GM12878 (cell line): Measurements from ENCODE around the gene ITGBL1. TPM values are rescaled to one million over a fixed set of nuclear protein-coding genes. Genes with fewer than 3 reads are reported as not detected.

ENCODE experiments used
- ATAC-seq: fragments of 200-7000 bp; cut with Tn5 transposase; 3 replicates; pipeline ENCODE4 v1.9.1; 2020; ENCODE audit warnings: mild to moderate bottlenecking, moderate library complexity
- BruUV-seq: library from RNA; stranded (reverse); fragments of 400-500 nt; replicated peaks from 2 replicates; lab custom pipeline; 2021; lab: Mats Ljungman, UMichigan
- CTCF ChIA-PET: fragments of 300-600 bp; sonication (Branson Sonifier 250); formaldehyde crosslinking; extraction: SDS; loops from one replicate; lab custom pipeline; 2021; ENCODE audit warnings: inconsistent platforms; lab: Yijun Ruan, JAX
- POLR2A ChIA-PET: fragments of 350-600 bp; formaldehyde crosslinking; extraction: SDS; loops from one replicate; lab custom pipeline; 2021; ENCODE audit warnings: inconsistent platforms; lab: Charles Lee
- RAD21 ChIA-PET: fragments of 300-600 bp; sonication (Branson Sonifier 250); formaldehyde crosslinking; loops from one replicate; lab custom pipeline; 2023; ENCODE audit warnings: antibody characterized with exemption; ENCODE audit not compliant: unreplicated experiment; lab: Charles Lee
- SMC1A ChIA-PET: fragments of 300-600 bp; sonication (Branson Sonifier 250); formaldehyde crosslinking; loops from one replicate; lab custom pipeline; 2023; ENCODE audit not compliant: unreplicated experiment, uncharacterized antibody; lab: Charles Lee
- DNase-seq: peaks from one replicate; pipeline ENCODE4 v3.0.0-alpha.2; 2011; ENCODE audit warnings: low read depth, low spot score
- FAIRE-seq: peaks from 3 replicates; lab custom pipeline; 2011; peaks lifted over from hg19 to GRCh38; lab: Jason Lieb, UNC
- H2AFZ ChIP-seq: 2 replicates; pipeline ENCODE4 v1.6.0; 2011; ENCODE audit warnings: low read depth, low read length, control low read depth; ENCODE audit not compliant: control insufficient read depth
- H3K27ac ChIP-seq: 2 replicates; pipeline ENCODE4 v1.5.1; 2011; ENCODE audit warnings: control low read depth; ENCODE audit not compliant: control insufficient read depth, insufficient read depth
- H3K27me3 ChIP-seq, 2 experiments: replicated peaks in 1 of 2; 2 replicates each; pipeline versions ENCODE4 v1.6.0 to v1.6.1; 2011; ENCODE audit warnings: low read length in 1 of 2; ENCODE audit not compliant: control insufficient read depth in 2 of 2, insufficient read depth in 2 of 2
- H3K36me3 ChIP-seq, 2 experiments: 2 replicates each; pipeline ENCODE4 v1.5.1; 2011; ENCODE audit warnings: low read length in 1 of 2; ENCODE audit not compliant: control insufficient read depth in 2 of 2, insufficient read depth in 2 of 2
- H3K4me1 ChIP-seq: 2 replicates; pipeline ENCODE4 v1.6.1; 2011; ENCODE audit warnings: mild to moderate bottlenecking, low read length, moderate library complexity, mixed read lengths; ENCODE audit not compliant: control insufficient read depth, insufficient read depth
- H3K4me2 ChIP-seq: 2 replicates; pipeline ENCODE4 v1.6.0; 2011; ENCODE audit warnings: control low read depth; ENCODE audit not compliant: control insufficient read depth, insufficient read depth
- H3K4me3 ChIP-seq: fragments of 200-600 bp; sonication (generic); 2 replicates; pipeline ENCODE4 v1.5.1; 2016
- H3K79me2 ChIP-seq: 2 replicates; pipeline ENCODE4 v1.6.0; 2011; ENCODE audit warnings: low read length; ENCODE audit not compliant: control insufficient read depth, insufficient read depth
- H3K9ac ChIP-seq: 2 replicates; pipeline ENCODE4 v1.8.0; 2011; ENCODE audit warnings: low read length, control low read depth, mixed read lengths; ENCODE audit not compliant: control insufficient read depth, insufficient read depth
- H3K9me3 ChIP-seq: replicated peaks from 3 replicates; pipeline ENCODE4 v1.5.1; 2011; ENCODE audit warnings: mild to moderate bottlenecking, low read length; ENCODE audit not compliant: control insufficient read depth, insufficient read depth
- H4K20me1 ChIP-seq: 2 replicates; pipeline ENCODE4 v1.6.0; 2011; ENCODE audit not compliant: control insufficient read depth, insufficient read depth
- ATF7 ChIP-seq: fragments of 450-650 bp; IDR thresholded peaks from 2 replicates; pipeline ENCODE4 v1.6.1; 2016; ENCODE audit warnings: low read depth, mild to moderate bottlenecking
- BCL11A ChIP-seq: IDR thresholded peaks from 2 replicates; pipeline ENCODE4 v1.6.1; 2011; ENCODE audit warnings: low read depth, low read length
- CHD1 ChIP-seq: IDR thresholded peaks from 2 replicates; pipeline ENCODE4 v1.6.1; 2012; ENCODE audit warnings: low read depth, low read length, improper control_type of control experiment
- CHD4 ChIP-seq: fragments of 200-600 bp; sonication (generic); IDR thresholded peaks from 2 replicates; pipeline ENCODE4 v1.6.1; 2016; ENCODE audit warnings: mild to moderate bottlenecking
- IKZF1 ChIP-seq: fragments of 450-650 bp; conservative IDR thresholded peaks from 2 replicates; pipeline ENCODE4 v1.6.1; 2017; ENCODE audit warnings: antibody characterized with exemption, mild to moderate bottlenecking
- IRF4 ChIP-seq: IDR thresholded peaks from 2 replicates; pipeline ENCODE4 v1.6.1; 2011; ENCODE audit warnings: low read depth, low read length
- NBN ChIP-seq: fragments of 450-650 bp; IDR thresholded peaks from 2 replicates; pipeline ENCODE4 v1.6.1; 2016
- NKRF ChIP-seq: fragments of 450-650 bp; conservative IDR thresholded peaks from 2 replicates; pipeline ENCODE4 v1.6.1; 2017; ENCODE audit warnings: mild to moderate bottlenecking, moderate library complexity
- NR2C1 ChIP-seq: fragments of 450-650 bp; IDR thresholded peaks from 2 replicates; pipeline ENCODE4 v1.6.1; 2017; ENCODE audit warnings: antibody characterized with exemption, mild to moderate bottlenecking, moderate library complexity
- RBBP5 ChIP-seq: fragments of 200-600 bp; sonication (generic); conservative IDR thresholded peaks from 2 replicates; pipeline ENCODE4 v1.6.1; 2016
- RFX5 ChIP-seq: IDR thresholded peaks from 2 replicates; pipeline ENCODE4 v1.6.1; 2011; ENCODE audit warnings: low read depth, low read length, improper control_type of control experiment
- SREBF2 ChIP-seq: IDR thresholded peaks from 2 replicates; pipeline ENCODE4 v1.6.1; 2012; ENCODE audit warnings: mild to moderate bottlenecking, low read length
- TCF7 ChIP-seq: IDR thresholded peaks from 2 replicates; pipeline ENCODE4 v1.6.1; 2014; ENCODE audit warnings: antibody characterized with exemption, borderline replicate concordance
- USF1 ChIP-seq: IDR thresholded peaks from 2 replicates; pipeline ENCODE4 v1.6.1; 2011; ENCODE audit warnings: borderline replicate concordance, low read depth, mild to moderate bottlenecking, moderate library complexity, mixed read lengths, low read length; ENCODE audit not compliant: insufficient read depth; ENCODE audit errors: extremely low read length
- YY1 ChIP-seq: IDR thresholded peaks from 2 replicates; pipeline ENCODE4 v1.6.1; 2011; ENCODE audit warnings: low read depth, mild to moderate bottlenecking, low read length
- ZBTB11 ChIP-seq: fragments of 450-650 bp; formaldehyde crosslinking; IDR thresholded peaks from 2 replicates; pipeline ENCODE4 v1.5.0; 2022; ENCODE audit warnings: mild to moderate bottlenecking, missing genetic modification characterization
- ZBTB4 ChIP-seq: fragments of 450-650 bp; formaldehyde crosslinking; IDR thresholded peaks from 2 replicates; pipeline ENCODE4 v1.4.0; 2022; ENCODE audit warnings: mild to moderate bottlenecking, moderate library complexity
- WGBS: methylation state at CpG from one replicate; pipeline ENCODE4 v1.1.6; 2016; ENCODE audit warnings: low lambda C conversion rate; ENCODE audit not compliant: insufficient replicate concordance, insufficient coverage; ENCODE audit errors: missing lambda C conversion rate; 5-methylcytosine and 5-hydroxymethylcytosine counted together
- in situ Hi-C: fragments of 300-500 bp; cut with MboI; formaldehyde crosslinking; loops from 9 replicates; pipeline ENCODE4 v1.14.3; 2018; ENCODE audit warnings: mixed read lengths
- intact Hi-C: fragments of 100-400 bp; cut with micrococcal nuclease; formaldehyde crosslinking; loops from one replicate; pipeline ENCODE4 v1.14.2; 2022; ENCODE audit not compliant: unreplicated experiment
- polyA plus RNA-seq, 11 experiments: library from polyadenylated mRNA; depleted of rRNA in 4 of 11; unstranded in 6 of 11; stranded (reverse) in 5 of 11; fragments of >200 nt; fragmentation: Nextera tagmentation in 4 of 11; fragmentation: Illumina TruSeq in 1 of 11; extraction: Ambion mirVana in 4 of 11; extraction: Trizol in 1 of 11; gene quantifications; 1 replicate in 1 of 11; 2 replicates in 10 of 11; pipeline versions ENCODE4 v1.2.1 to v1.2.3, GENCODE V29; 2011 to 2016; ENCODE audit warnings: inconsistent platforms in 2 of 11, missing spikeins in 2 of 11, low read depth in 1 of 11
- total RNA-seq, 4 experiments: library from RNA; depleted of rRNA in 3 of 4; stranded (reverse); fragments of >200 nt in 3 of 4; fragmentation: Illumina TruSeq in 1 of 4; extraction: Trizol in 1 of 4; gene quantifications; 2 replicates each; pipeline versions ENCODE4 v1.2.1 to v1.2.3, GENCODE V29; 2013 to 2021

ITGBL1 gene
- total and polyA plus RNA-seq, 10 of the 15 experiments (the other 5 are each of a cell fraction or from before 2014, with no cell fraction given) = 0.17 to 2.8 (median 0.28) TPM; not detected in 3

GRCh38 chr13:101544979-101545378 is 92.5 kb downstream of the ITGBL1 start:
- H3K9me3 ChIP-seq = no peaks in the 10 kb centered on the region
- 68% methylated on average over 9 of the region's 9 CpGs for WGBS
- ChIA-PET POLR2A (no interaction called here), SMC1A (no interaction called here), CTCF (interaction anchor here (0.7 kb wide), 1 partner anchor 30 kb away, joined by 5 read pairs; no protein-coding TSS in a partner anchor), RAD21 (no interaction called here)
- no peak overlapping the region for H3K4me3 ChIP-seq
- H2AFZ ChIP-seq = no peak overlapping the region
- H3K4me2 ChIP-seq = no peak overlapping the region
- H3K27ac ChIP-seq = no peak overlapping the region
- intact Hi-C loops = no loop called here
- DNase-seq (no peak), FAIRE-seq (no peak), ATAC-seq (no peak)
- in situ Hi-C loops = no loop called here
- no peaks in the 10 kb centered on the region for H3K4me1 ChIP-seq
- H3K9ac ChIP-seq = no peak overlapping the region
- no peaks in the 10 kb centered on the region for H3K79me2 ChIP-seq
- no TSS peak for BruUV-seq
- H4K20me1 ChIP-seq = no peaks in the 10 kb centered on the region
- no peaks in the 10 kb centered on the region for H3K36me3 ChIP-seq
- no peaks in the 10 kb centered on the region for H3K27me3 ChIP-seq
- TF ChIP-seq TCF7 (no peak), RFX5 (no peak), SREBF2 (no peak), ZBTB4 (CRISPR knock-in tag) (no peak), RBBP5 (no peak), BCL11A (no peak), IKZF1 (no peak), CHD4 (no peak), CHD1 (no peak), ZBTB11 (CRISPR knock-in tag) (no peak), NR2C1 (no peak), NBN (no peak), YY1 (no peak), NKRF (no peak), USF1 (no peak), IRF4 (no peak), ATF7 (no peak)
